GM12878 (cell line): ENCODE results near the gene NPHS1. TPM values are rescaled to one million over a fixed set of nuclear protein-coding genes. Genes with fewer than 3 reads are reported as not detected.

Source experiments
- ATAC-seq: fragments of 200-7000 bp; cut with Tn5 transposase; 3 replicates; pipeline ENCODE4 v1.9.1; 2020; ENCODE audit warnings: mild to moderate bottlenecking, moderate library complexity
- BruUV-seq: library from RNA; stranded (reverse); fragments of 400-500 nt; replicated peaks from 2 replicates; lab custom pipeline; 2021; lab: Mats Ljungman, UMichigan
- CTCF ChIA-PET: fragments of 300-600 bp; sonication (Branson Sonifier 250); formaldehyde crosslinking; extraction: SDS; loops from one replicate; lab custom pipeline; 2021; ENCODE audit warnings: inconsistent platforms; lab: Yijun Ruan, JAX
- POLR2A ChIA-PET: fragments of 350-600 bp; formaldehyde crosslinking; extraction: SDS; loops from one replicate; lab custom pipeline; 2021; ENCODE audit warnings: inconsistent platforms; lab: Charles Lee
- RAD21 ChIA-PET: fragments of 300-600 bp; sonication (Branson Sonifier 250); formaldehyde crosslinking; loops from one replicate; lab custom pipeline; 2023; ENCODE audit warnings: antibody characterized with exemption; ENCODE audit not compliant: unreplicated experiment; lab: Charles Lee
- SMC1A ChIA-PET: fragments of 300-600 bp; sonication (Branson Sonifier 250); formaldehyde crosslinking; loops from one replicate; lab custom pipeline; 2023; ENCODE audit not compliant: unreplicated experiment, uncharacterized antibody; lab: Charles Lee
- DNase-seq: peaks from one replicate; pipeline ENCODE4 v3.0.0-alpha.2; 2011; ENCODE audit warnings: low read depth, low spot score
- FAIRE-seq: peaks from 3 replicates; lab custom pipeline; 2011; peaks lifted over from hg19 to GRCh38; lab: Jason Lieb, UNC
- H2AFZ ChIP-seq: 2 replicates; pipeline ENCODE4 v1.6.0; 2011; ENCODE audit warnings: low read depth, low read length, control low read depth; ENCODE audit not compliant: control insufficient read depth
- H3K27ac ChIP-seq: 2 replicates; pipeline ENCODE4 v1.5.1; 2011; ENCODE audit warnings: control low read depth; ENCODE audit not compliant: control insufficient read depth, insufficient read depth
- H3K27me3 ChIP-seq, 2 experiments: replicated peaks in 1 of 2; 2 replicates each; pipeline versions ENCODE4 v1.6.0 to v1.6.1; 2011; ENCODE audit warnings: low read length in 1 of 2; ENCODE audit not compliant: control insufficient read depth in 2 of 2, insufficient read depth in 2 of 2
- H3K36me3 ChIP-seq, 2 experiments: 2 replicates each; pipeline ENCODE4 v1.5.1; 2011; ENCODE audit warnings: low read length in 1 of 2; ENCODE audit not compliant: control insufficient read depth in 2 of 2, insufficient read depth in 2 of 2
- H3K4me1 ChIP-seq: 2 replicates; pipeline ENCODE4 v1.6.1; 2011; ENCODE audit warnings: mild to moderate bottlenecking, low read length, moderate library complexity, mixed read lengths; ENCODE audit not compliant: control insufficient read depth, insufficient read depth
- H3K4me2 ChIP-seq: 2 replicates; pipeline ENCODE4 v1.6.0; 2011; ENCODE audit warnings: control low read depth; ENCODE audit not compliant: control insufficient read depth, insufficient read depth
- H3K4me3 ChIP-seq: fragments of 200-600 bp; sonication (generic); 2 replicates; pipeline ENCODE4 v1.5.1; 2016
- H3K79me2 ChIP-seq: 2 replicates; pipeline ENCODE4 v1.6.0; 2011; ENCODE audit warnings: low read length; ENCODE audit not compliant: control insufficient read depth, insufficient read depth
- H3K9ac ChIP-seq: 2 replicates; pipeline ENCODE4 v1.8.0; 2011; ENCODE audit warnings: low read length, control low read depth, mixed read lengths; ENCODE audit not compliant: control insufficient read depth, insufficient read depth
- H3K9me3 ChIP-seq: replicated peaks from 3 replicates; pipeline ENCODE4 v1.5.1; 2011; ENCODE audit warnings: mild to moderate bottlenecking, low read length; ENCODE audit not compliant: control insufficient read depth, insufficient read depth
- H4K20me1 ChIP-seq: 2 replicates; pipeline ENCODE4 v1.6.0; 2011; ENCODE audit not compliant: control insufficient read depth, insufficient read depth
- ATF2 ChIP-seq: IDR thresholded peaks from 2 replicates; pipeline ENCODE4 v1.6.1; 2012; ENCODE audit warnings: low read length, inconsistent platforms
- HCFC1 ChIP-seq: fragments of 150-350 bp; IDR thresholded peaks from 2 replicates; pipeline ENCODE4 v1.6.1; 2014; ENCODE audit warnings: low read length
- IKZF1 ChIP-seq: fragments of 450-650 bp; conservative IDR thresholded peaks from 2 replicates; pipeline ENCODE4 v1.6.1; 2017; ENCODE audit warnings: antibody characterized with exemption, mild to moderate bottlenecking
- PML ChIP-seq: IDR thresholded peaks from 2 replicates; pipeline ENCODE4 v1.6.1; 2012; ENCODE audit warnings: low read length, inconsistent platforms
- RAD21 ChIP-seq: IDR thresholded peaks from 2 replicates; pipeline ENCODE4 v1.6.1; 2011; ENCODE audit warnings: mild to moderate bottlenecking, low read depth, low read length, moderate library complexity; ENCODE audit not compliant: insufficient read depth
- ZBTB40 ChIP-seq: fragments of 450-650 bp; IDR thresholded peaks from 2 replicates; pipeline ENCODE4 v1.6.1; 2016; ENCODE audit warnings: mild to moderate bottlenecking, moderate library complexity, borderline replicate concordance
- WGBS: methylation state at CpG from one replicate; pipeline ENCODE4 v1.1.6; 2016; ENCODE audit warnings: low lambda C conversion rate; ENCODE audit not compliant: insufficient replicate concordance, insufficient coverage; ENCODE audit errors: missing lambda C conversion rate; 5-methylcytosine and 5-hydroxymethylcytosine counted together
- in situ Hi-C: fragments of 300-500 bp; cut with MboI; formaldehyde crosslinking; loops from 9 replicates; pipeline ENCODE4 v1.14.3; 2018; ENCODE audit warnings: mixed read lengths
- intact Hi-C: fragments of 100-400 bp; cut with micrococcal nuclease; formaldehyde crosslinking; loops from one replicate; pipeline ENCODE4 v1.14.2; 2022; ENCODE audit not compliant: unreplicated experiment
- polyA plus RNA-seq, 11 experiments: library from polyadenylated mRNA; depleted of rRNA in 4 of 11; unstranded in 6 of 11; stranded (reverse) in 5 of 11; fragments of >200 nt; fragmentation: Nextera tagmentation in 4 of 11; fragmentation: Illumina TruSeq in 1 of 11; extraction: Ambion mirVana in 4 of 11; extraction: Trizol in 1 of 11; gene quantifications; 1 replicate in 1 of 11; 2 replicates in 10 of 11; pipeline versions ENCODE4 v1.2.1 to v1.2.3, GENCODE V29; 2011 to 2016; ENCODE audit warnings: inconsistent platforms in 2 of 11, missing spikeins in 2 of 11, low read depth in 1 of 11
- total RNA-seq, 4 experiments: library from RNA; depleted of rRNA in 3 of 4; stranded (reverse); fragments of >200 nt in 3 of 4; fragmentation: Illumina TruSeq in 1 of 4; extraction: Trizol in 1 of 4; gene quantifications; 2 replicates each; pipeline versions ENCODE4 v1.2.1 to v1.2.3, GENCODE V29; 2013 to 2021
- TF ChIP-seq, protein P1 (sequence below): IDR thresholded peaks from 2 replicates; pipeline ENCODE4 v1.6.1; 2012; ENCODE audit warnings: mild to moderate bottlenecking, low read depth, low read length
- TF ChIP-seq, protein P2 (sequence below): fragments of 450-650 bp; IDR thresholded peaks from 2 replicates; pipeline ENCODE4 v1.6.1; 2017; ENCODE audit warnings: mild to moderate bottlenecking, low read depth, inconsistent platforms; ENCODE audit not compliant: poor library complexity, severe bottlenecking

The NPHS1 gene
- total and polyA plus RNA-seq, 10 of the 15 experiments (the other 5 are each of a cell fraction or from before 2014, with no cell fraction given): not detected

DNA sequence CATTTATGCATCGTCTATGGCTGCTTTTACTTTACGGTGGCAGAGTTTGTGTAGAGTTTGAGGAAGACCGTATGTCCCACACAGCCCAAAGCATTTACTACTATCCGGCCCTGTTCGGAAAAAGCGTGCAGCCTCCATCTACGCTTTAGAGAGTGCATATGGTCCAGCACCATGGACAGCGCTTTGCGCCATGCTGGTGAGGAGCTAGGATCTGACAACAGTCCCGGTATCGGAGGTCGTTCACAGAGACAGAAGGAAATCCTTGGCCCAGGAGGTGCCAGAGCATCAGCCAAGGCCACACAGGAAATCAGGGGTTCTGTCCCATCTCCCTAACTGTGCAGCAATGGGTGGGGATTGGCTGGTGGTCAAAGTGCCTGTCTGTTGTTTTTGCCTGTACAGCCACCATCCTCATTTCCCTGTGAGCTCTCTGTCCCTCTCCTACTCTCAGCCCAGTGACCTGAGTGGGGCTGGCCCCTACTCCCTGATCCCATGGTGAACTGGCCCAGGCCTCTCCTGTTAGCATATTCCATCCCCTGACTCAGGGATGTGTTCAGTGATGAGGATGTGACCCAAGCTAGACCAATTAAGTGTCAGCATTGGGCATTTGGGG lies 23.5 kb downstream of the NPHS1 start:
- H3K27ac ChIP-seq: no peak overlapping the region
- ChIA-PET CTCF (no interaction called here), RAD21 (interaction anchor here (1.0 kb wide), 1 partner anchor 81 kb away, joined by 3 read pairs; the partner anchor contains the start of gene LIN37), SMC1A (interaction anchor here (1.0 kb wide), 1 partner anchor 134 kb away, joined by 3 read pairs; no protein-coding TSS in a partner anchor), POLR2A (no interaction called here)
- H2AFZ ChIP-seq: no peak overlapping the region
- BruUV-seq: no TSS peak
- 20% methylated on average over 12 of the region's 12 CpGs for WGBS
- H3K9ac ChIP-seq: no peak overlapping the region
- no peak overlapping the region for H3K4me2 ChIP-seq
- no peaks in the 10 kb centered on the region; a peak in 2 of 4 replicates for H3K27me3 ChIP-seq
- DNase-seq (no peak), FAIRE-seq (no peak), ATAC-seq (peak; percentile 59)
- H3K9me3 ChIP-seq: no peaks in the 10 kb centered on the region
- no peak overlapping the region for H3K4me3 ChIP-seq
- no peaks in the 10 kb centered on the region for H3K36me3 ChIP-seq
- no peaks in the 10 kb centered on the region for H3K79me2 ChIP-seq
- in situ Hi-C loops (no loop called here), intact Hi-C loops (no loop called here)
- H4K20me1 ChIP-seq: no peaks in the 10 kb centered on the region; the same call in 1 of the 2 replicates
- no peaks in the 10 kb centered on the region for H3K4me1 ChIP-seq
- TF ChIP-seq RAD21 (no peak), IKZF1 (no peak), HCFC1 (no peak), ATF2 (no peak), ZBTB40 (no peak), PML (no peak)
- TF ChIP-seq, protein P1, sequence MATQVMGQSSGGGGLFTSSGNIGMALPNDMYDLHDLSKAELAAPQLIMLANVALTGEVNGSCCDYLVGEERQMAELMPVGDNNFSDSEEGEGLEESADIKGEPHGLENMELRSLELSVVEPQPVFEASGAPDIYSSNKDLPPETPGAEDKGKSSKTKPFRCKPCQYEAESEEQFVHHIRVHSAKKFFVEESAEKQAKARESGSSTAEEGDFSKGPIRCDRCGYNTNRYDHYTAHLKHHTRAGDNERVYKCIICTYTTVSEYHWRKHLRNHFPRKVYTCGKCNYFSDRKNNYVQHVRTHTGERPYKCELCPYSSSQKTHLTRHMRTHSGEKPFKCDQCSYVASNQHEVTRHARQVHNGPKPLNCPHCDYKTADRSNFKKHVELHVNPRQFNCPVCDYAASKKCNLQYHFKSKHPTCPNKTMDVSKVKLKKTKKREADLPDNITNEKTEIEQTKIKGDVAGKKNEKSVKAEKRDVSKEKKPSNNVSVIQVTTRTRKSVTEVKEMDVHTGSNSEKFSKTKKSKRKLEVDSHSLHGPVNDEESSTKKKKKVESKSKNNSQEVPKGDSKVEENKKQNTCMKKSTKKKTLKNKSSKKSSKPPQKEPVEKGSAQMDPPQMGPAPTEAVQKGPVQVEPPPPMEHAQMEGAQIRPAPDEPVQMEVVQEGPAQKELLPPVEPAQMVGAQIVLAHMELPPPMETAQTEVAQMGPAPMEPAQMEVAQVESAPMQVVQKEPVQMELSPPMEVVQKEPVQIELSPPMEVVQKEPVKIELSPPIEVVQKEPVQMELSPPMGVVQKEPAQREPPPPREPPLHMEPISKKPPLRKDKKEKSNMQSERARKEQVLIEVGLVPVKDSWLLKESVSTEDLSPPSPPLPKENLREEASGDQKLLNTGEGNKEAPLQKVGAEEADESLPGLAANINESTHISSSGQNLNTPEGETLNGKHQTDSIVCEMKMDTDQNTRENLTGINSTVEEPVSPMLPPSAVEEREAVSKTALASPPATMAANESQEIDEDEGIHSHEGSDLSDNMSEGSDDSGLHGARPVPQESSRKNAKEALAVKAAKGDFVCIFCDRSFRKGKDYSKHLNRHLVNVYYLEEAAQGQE: peak; percentile 97
- TF ChIP-seq, protein P2, sequence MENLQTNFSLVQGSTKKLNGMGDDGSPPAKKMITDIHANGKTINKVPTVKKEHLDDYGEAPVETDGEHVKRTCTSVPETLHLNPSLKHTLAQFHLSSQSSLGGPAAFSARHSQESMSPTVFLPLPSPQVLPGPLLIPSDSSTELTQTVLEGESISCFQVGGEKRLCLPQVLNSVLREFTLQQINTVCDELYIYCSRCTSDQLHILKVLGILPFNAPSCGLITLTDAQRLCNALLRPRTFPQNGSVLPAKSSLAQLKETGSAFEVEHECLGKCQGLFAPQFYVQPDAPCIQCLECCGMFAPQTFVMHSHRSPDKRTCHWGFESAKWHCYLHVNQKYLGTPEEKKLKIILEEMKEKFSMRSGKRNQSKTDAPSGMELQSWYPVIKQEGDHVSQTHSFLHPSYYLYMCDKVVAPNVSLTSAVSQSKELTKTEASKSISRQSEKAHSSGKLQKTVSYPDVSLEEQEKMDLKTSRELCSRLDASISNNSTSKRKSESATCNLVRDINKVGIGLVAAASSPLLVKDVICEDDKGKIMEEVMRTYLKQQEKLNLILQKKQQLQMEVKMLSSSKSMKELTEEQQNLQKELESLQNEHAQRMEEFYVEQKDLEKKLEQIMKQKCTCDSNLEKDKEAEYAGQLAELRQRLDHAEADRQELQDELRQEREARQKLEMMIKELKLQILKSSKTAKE: no peak
